NCI-H226 (cell line): ENCODE data around the gene EGLN2.
"Not testable (repeated sequence)": the region's sequence is repeated elsewhere in the genome, so short reads cannot be mapped to it uniquely, and the experiment has no call there.

Experiments used
- DNase-seq: peaks from one replicate; pipeline ENCODE4 v3.0.0-alpha.2; 2015

Gene EGLN2

GRCh38 chr19:40850277-40850676, 51.3 kb downstream of the EGLN2 start, which contains the start of gene CYP2A6:
TSS of gene CYP2A6 (minus strand) at chr19:40850447. CDS start at chr19:40850426, 21 bp downstream.
- not testable (repeated sequence) for DNase-seq

- DNase-seq, result not testable (repeated sequence)
Measured at GRCh38 chr19:40852467-40853152, 53.6 kb downstream of the EGLN2 start.
